COLO668 (cell line): ENCODE measurements around the gene SLC25A43.
"Not testable (repeated sequence)": the region's sequence is repeated elsewhere in the genome, so short reads cannot be mapped to it uniquely, and the experiment has no call there.

Source experiments
- DNase-seq: peaks from one replicate; lab custom pipeline; 2025; ENCODE audit not compliant: unreplicated experiment; lab: John Stamatoyannopoulos, UW

Gene SLC25A43

DNA sequence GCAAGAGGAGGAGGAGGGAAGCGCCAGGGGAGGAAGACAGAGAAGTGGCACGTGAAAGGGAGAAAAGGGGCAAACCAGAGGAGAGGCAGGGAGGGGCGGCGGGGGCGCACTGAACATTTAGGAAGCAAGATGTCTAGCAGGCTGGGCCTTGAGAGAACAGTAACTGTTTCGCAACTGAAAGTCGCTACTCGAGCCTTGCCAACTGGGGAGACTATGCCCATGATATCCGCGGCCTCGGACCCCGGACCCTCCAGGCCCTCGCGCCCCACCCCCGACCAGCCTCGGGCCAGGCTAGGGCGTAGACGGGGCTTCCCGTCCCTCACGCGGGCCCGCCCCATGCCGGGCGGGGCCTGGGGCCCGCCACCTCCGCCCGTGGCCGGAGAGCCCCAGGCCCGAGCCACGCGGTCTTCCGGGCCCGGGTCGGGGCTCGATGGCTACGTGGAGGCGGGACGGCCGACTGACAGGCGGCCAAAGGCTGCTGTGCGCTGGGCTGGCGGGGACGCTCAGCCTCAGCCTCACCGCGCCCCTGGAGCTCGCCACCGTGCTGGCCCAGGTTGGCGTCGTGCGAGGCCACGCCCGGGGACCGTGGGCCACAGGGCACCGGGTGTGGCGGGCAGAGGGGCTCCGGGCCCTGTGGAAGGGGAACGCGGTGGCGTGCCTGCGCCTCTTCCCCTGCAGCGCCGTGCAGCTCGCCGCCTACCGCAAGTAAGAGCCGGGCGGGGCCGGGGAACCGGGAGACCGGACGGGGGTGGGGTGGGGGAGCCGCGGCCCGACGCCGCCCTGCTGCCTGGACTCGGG is at the start of gene SLC25A43:
TSS of gene SLC25A43 (plus strand) at position 363 of the 798 bp plus-strand sequence. CDS start at position 431, 68 bp downstream.
- peak; percentile 14 for DNase-seq

DNA sequence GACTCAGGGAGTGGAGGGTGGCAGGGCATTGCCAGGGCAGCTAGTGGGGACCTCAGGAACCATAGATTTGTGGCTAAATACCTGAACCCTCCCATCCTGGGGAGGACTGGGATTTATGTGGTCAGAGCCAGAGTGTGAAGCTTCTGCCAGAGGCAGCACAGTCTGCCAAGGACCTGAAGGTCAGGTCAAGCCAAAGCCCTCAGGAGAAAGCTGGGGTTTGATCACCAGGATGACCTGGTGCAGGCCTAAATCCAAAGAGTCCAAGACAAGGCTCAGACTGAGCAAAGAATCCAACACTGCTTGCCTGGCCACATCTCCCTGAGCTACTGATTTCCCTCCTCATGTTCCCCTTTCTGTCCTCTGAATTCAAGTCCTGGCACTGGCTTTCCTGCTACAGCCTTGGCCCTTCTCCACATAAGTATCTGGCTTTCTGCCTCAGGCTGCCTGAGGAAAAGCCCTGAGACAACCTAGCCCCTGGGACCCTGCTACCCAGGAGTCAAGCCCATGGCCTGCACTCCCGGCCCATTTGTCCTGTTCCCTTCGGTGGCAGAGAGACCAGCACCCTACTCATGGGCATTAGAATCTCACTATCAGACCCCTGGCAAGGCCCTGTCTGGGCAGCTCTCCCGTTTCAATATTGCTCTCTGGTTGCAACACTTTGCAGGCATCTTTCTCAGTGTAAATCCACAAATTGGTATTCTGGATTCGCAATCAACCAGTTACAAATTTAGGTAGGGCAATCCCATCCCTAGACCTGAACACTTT is 39.3 kb upstream of the SLC25A43 start:
- no peak for DNase-seq

DNA sequence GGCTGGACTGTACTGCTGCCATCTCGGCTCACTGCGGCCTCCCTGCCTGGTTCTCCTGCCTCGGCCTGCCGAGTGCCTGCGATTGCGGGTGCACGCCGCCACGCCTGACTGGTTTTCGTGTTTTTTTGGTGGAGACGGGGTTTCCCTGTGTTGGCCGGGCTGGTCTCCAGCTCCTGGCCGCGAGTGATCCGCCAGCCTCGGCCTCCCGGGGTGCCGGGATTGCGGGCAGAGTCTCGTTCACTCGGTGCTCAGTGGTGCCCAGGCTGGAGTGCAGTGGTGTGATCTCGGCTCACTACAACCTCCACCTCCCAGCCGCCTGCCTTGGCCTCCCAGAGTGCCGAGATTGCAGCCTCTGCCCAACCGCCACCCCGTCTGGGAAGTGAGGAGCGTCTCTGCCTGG is 37.7 kb upstream of the SLC25A43 start:
- not testable (repeated sequence) for DNase-seq

DNA sequence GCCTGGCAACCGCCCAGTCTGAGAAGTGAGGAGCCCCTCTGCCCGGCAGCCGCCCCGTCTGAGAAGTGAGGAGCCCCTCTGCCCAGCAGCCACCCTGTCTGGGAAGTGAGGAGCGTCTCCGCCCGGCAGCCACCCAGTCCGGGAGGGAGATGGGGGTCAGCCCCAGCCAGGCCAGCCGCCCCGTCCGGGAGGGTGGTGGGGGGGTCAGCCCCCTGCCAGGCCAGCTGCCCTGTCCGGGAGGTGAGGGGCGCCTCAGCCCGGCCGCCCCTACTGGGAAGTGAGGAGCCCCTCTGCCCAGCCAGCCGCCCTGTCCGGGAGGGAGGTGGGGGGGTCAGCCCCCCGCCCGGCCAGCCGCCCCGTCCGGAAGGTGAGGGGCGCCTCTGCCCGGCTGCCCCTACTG is 37.1 kb upstream of the SLC25A43 start:
- DNase-seq: not testable (repeated sequence)

DNA sequence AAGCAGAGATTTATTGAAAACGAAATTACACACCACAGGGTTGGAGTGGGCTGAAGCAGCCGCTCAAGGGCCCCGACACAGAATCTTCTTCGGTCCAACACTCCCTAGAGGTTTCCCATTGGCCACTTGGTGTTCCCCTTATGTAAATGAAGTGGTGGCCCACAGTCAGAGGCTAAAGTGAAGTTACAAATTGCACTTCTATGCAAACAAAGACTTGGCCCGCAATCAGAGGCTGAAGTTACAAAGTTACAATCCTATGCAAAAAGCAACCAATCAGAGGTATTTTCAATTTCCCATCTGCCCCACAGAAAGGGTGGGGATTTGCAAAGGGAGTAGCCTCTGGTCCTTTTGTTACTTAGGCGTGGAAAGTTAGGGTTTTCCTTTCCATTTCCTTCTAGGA is 35.7 kb upstream of the SLC25A43 start:
- DNase-seq: no peak

DNA sequence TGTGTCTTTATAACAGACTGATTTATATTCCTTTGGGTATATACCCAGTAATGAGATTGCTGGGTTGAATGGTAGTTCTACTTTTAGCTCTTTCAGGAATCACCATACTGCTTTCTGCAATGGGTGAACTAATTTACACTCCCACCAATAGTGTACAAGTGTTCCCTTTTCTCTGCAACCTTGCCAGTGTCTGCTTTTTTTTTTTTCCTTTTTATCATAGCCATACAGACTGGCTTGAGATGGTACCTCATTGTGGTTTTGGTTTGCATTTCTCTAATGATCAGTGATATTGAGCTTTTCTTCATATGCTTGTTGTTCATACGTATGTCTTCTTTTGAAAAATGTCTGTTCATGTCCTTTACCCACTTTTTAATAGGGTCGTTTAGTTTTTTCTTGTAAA is 27.3 kb upstream of the SLC25A43 start:
- not testable (repeated sequence) for DNase-seq

DNA sequence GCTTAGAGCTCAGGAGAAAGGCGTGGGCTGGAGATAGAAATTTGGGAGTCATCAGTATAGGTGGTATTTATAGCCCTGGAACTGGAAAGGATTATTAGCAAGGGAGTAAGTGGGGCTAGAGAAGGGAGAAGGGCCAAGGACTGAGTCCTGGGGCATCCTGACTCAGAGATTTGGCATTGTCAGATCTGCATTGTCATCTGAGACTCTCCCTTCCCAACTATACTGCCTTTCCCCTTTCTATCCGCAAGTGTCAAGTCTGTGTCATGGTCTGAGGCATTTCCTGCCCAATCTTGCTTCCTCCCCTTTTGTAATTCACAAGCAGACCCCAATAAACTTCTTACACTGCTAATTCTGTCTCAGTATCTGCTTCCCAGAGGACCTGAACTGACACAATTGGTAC is 24.4 kb upstream of the SLC25A43 start:
- no peak for DNase-seq

DNA sequence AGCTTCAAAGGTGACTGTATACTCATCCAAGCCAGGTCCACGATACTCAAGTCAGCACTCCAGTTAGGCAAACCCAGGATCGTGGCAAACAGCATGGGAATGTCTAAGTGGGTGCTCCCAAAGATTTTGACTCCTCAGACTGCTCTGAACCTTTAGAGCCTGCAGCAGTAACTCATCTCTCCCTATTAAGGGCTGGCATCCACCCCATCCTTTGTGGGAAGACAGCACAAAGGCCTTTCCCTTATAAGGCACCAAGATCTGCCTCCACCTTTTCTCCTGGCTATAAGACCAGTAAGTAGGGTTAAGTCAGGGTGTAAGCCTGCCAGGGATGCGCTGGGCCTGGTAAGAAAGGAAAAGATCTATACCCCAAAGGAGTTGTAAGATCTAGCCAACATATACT is 23.6 kb upstream of the SLC25A43 start:
- DNase-seq: no peak

DNA sequence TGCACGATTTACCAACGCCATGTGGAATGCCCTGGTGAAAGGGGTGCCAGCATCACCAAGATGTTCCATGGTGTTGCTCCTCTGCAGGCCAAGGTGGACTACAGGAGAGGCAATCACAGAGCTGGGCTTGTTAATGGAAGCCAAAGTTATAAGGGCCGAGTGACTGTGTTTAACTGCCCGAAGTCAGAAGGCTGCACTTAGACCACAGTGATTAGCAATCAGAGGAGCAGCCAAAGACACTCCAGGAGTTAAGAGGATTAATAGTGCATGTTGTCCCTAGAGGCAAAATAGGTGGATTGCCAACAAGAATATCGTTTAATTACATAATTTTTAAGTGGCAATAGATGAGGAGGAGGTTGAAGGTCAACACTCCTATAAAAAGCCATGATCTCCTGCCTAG is 22.8 kb upstream of the SLC25A43 start:
- no peak for DNase-seq

DNA sequence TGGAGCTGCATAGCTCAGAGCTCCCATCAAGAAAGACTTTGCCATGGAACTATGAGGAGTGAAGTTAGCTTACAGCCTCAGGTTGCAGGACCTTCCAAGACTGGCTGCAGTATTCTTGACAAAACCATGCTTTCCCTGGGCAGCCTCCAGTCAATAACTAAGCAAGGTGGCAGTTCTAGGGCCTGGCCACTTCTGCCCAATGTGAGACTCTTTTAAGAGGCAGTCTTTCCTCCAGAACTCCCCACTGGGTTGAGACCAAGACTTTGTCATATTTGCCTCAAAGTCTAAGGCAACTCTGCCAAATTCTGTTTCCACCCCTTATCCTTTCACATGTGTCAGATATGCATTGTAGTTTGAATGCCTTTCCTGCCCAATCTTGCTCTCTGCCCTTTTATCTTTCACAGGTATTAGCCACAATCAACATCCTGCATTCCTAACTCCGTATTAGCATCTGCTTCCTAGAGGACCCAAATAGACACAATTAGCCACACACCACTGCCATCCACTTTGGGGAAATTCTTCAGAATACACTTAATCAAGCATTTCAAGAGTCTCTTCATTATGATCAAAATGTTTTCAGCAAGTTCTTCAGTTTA is 17.7 kb upstream of the SLC25A43 start:
- no peak for DNase-seq

DNA sequence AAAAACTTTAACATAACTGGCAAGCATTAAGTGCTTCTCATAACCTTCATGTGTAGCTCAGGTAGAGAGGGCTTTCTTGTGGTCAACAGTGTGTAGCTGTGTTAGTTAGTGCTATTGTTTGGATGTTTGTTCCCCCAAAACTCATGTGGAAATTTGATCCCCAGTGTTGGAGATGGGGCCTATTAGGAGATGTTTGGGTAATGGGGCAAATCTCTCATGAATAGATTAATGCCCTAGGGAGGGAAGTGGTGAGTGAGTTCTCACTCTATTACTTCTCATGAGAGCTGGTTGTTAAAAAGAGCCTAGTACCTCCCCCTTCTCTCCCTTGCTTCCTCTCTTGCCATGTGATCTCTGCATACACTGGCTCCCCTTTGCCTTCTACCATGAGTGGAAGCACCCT is 16.5 kb upstream of the SLC25A43 start:
- no peak for DNase-seq

DNA sequence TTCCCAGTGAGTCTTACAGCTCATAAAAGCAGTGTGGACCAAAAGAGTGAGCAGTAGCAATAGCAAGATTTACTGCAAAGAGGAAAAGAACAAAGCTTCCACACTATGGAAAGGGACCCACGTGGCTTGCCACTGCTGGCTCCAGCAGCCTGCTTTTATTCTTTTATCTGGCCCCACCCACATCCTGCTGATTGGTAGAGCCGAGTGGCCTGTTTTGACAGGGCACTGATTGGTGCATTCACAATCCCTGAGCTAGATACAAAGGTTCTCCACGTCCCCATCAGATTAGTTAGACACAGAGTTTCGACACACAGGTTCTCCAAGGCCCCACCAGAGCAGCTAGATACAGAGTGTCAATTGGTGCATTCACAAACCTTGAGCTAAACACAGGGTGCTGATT is 12.5 kb upstream of the SLC25A43 start:
- DNase-seq: not testable (repeated sequence)

DNA sequence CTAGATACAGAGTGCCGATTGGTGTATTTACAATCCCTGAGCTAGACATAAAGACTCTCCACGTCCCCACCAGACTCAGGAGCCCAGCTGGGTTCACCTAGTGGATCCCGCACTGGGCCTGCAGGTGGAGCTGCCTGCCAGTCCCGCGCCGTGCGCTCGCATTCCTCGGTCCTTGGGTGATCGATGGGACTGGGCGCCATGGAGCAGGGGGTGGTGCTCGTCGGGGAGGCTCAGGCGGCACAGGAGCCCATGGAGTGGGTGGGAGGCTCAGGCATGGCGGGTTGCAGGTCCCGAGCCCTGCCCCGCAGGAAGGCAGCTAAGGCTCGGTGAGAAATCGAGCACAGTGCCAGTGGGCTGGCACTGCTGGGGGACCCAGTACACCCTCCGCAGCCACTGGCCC is 11.7 kb upstream of the SLC25A43 start:
- not testable (repeated sequence) for DNase-seq

DNA sequence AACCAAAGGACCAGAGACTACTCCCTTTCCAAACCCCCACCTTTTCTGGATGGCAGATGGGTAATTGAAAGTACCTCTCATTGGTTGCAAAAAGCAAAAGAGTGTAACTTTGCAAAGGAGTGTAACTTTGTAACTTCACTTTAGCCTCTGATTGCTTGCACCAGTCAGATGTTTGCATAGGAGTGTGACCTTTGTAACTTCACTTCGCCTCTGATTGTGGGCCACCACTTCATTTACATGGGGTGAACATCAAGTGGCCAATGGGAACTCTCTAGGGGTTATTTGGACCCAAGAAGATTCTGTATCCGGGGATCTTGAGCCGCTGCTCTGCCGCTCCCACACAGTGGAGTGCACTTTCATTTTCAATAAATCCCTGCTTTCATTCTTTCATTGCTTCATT is 9.9 kb upstream of the SLC25A43 start:
- DNase-seq: no peak

DNA sequence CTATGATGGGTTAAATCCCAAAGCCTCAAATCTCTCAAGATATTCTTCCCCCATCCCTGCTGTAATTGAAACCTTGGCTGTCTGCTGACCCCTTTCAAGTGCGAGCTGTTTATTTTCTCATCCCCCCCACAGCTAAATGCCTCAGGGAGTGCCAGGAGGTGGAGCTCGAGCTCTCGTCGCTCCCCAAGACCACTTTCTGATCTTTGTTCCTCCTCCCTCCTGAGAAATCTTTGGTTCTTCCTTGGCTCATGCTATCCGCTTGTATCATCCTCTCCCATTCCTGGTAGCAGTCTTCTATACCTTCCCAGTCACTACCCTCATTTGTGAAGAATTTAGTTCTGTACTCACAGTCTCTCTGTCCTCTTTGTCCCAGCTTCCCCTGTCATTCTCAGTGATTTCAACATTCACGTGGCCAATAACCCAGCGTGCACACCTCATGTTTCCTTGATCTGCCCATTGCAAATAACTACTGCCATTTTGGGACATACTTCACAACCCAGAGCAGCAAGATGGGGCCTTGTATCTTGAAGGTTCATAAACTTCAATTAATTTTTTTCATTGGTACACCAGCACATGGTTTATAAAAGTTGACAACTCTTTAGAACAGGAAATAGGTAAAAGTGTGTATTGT is 9.2 kb upstream of the SLC25A43 start:
- no peak for DNase-seq

DNA sequence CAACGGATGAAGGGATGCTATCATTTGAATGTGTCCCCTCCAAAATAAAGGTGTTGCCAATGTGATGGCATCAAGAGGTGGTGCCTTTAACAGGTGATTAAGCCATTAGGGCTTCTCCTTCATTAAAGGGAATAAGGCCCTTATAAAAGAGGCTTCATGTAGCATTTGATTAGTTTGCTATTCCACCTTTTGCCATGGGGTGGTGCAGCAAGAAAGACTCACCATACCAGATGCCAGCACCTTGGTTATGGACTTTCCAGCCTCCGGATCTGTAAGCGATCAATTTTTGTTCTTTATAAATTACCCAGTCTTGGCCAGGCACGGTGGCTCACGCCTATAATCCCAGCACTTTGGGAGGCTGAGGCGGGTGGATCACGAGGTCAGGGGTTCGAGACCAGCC is 7.9 kb upstream of the SLC25A43 start:
- peak; percentile 4 for DNase-seq

DNA sequence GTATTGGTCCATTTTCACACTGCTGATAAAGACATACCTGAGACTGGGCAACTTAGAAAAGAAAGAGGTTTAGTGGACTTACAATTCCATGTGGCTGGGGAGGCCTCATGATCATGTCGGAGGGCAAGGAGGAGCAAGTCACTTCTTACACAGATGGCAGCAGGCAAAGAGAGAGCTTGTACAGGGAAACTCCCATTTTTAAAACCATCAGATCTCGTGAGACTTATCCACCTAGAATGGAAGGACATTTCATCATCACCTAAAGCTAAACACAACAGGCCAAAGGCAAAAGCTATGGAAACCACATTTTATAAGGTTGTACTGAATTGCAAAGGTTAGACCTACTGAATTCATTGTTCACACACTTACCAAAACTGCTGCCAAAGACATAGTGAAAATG is 6.0 kb upstream of the SLC25A43 start:
- DNase-seq: no peak

DNA sequence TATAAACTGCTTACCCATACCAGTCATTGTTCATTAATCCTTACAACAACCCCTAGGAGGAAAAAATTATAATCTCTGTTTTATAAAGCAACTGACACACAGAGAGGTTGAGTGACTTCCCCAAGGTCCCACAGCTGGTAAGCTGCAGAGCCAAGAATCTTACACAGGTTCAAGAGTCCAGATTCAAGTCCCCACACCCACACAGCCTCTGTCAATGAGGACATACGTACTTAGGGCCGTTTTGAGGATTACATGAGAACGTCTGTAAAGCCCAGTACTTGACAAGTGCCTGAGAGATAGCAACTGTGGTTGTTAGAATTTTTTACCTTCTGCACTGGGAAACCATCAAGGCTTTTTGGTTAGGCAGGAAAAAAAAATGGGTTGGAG is 556 bp upstream of the SLC25A43 start:
- no peak for DNase-seq

DNA sequence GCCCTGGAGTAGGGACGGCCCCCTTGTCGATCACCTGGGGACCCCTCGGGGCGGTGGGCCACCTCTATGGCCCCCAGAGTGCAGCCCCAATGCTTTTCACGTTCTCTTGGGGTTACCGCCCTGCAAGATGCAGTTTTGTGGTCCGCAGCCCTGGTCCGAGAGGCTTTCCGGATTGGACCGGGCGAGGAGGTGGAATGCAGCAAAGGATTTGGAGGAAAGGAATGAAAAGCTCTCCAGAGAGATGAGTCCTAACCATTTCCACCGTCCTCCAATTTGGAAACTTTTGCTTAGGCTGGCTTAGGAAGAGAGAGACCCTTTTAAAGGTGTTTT is 601 bp downstream of the SLC25A43 start:
- no peak for DNase-seq

DNA sequence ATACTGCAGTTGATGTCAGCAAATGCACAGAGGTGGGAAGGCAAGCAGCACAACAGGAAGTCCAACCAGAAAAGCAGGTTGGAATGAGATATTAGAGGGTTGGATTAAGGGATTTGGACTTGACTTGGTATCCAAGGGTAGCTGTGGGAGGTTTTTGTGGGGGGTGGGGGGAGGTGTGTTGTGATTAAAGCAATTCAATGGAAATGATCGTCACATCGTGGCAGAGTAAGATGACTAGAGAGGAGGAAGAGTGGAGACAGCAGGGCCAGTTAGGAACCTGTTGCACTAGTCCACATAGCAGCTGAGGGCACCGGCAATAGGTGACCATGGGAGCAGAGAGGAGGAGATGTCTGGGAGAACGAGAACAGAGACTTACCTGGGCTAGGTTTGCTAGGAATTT is 2.4 kb downstream of the SLC25A43 start:
- no peak for DNase-seq

DNA sequence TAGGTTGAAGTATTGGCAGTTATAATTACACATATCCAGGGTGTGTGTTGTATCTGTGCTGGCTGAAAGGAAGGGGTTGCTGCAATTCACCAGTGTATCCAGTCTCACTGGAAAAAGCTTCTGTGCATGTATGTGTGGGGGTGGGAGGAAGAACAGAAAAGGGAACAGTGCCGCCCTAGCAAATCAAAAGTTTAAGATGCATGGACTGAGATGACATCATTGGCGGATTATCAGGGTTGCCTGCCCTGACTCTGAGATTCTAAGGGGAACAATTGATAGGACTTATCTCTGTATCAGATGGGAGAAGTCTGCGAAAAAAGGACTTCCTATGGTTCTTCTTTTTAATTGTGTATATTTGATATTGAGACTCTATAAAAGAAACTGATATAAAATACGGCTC is 3.5 kb downstream of the SLC25A43 start:
- no peak for DNase-seq

DNA sequence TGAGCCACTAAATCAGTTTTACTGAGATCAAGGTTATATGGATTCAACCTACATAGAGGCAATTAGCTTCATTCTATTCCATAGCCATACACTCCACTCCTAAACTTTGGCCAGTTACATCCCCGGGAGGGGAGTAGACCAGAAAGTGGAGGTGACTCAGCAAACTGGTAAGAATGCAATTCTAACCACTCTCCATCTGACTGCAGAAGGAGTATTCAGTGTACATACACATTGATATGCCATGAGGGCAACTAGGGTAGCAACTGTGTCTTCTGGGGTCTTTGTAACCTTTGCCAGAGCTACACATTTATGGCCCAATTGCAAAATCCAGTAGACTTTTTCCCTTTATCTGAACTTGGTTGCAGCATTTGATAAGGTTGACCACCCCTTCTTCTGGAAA is 7.6 kb downstream of the SLC25A43 start:
- DNase-seq: no peak
